Urothelium cell line (cell line): Measurements from ENCODE around the gene PDE4D.
"Not testable (repeated sequence)": the region's sequence is repeated elsewhere in the genome, so short reads cannot be mapped to it uniquely, and the experiment has no call there.

Experiments used
- DNase-seq: peaks from one replicate; pipeline ENCODE4 v3.0.0; 2011; ENCODE audit warnings: low spot score, mixed read lengths
- FAIRE-seq: peaks from 2 replicates; lab custom pipeline; 2011; peaks lifted over from hg19 to GRCh38; lab: Jason Lieb, UNC

The PDE4D gene

DNA sequence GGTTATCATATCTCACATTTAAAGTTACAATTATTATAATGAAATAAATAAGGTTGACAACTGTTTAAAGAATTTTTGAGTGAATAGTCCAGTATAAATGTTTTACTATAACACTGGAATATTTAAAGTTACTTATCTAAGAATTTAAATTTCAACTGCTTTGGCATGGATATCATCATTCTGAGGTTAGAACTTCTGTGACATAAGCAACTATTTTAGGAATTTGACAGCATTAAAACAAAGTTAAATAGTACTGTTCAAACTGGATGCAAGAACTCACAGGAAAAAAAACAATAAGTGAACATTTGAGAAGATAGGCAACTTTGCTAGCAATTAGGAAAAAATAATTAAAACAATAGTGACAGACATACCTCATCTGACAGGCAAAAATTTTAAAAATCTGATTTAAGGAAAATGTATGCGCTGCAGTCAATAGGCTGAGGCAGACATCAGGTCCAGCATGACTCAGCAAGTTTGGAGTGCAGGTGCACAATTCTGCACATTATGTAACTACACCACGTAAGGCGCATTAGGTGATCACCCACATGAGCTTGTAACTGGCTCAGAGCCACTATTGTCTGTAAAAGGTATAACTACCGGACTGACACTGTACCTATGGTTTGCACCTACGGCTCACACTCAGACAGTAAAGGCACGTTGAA is 180.6 kb downstream of the PDE4D start:
- DNase-seq = no peak
- FAIRE-seq = peak; percentile 53

DNA sequence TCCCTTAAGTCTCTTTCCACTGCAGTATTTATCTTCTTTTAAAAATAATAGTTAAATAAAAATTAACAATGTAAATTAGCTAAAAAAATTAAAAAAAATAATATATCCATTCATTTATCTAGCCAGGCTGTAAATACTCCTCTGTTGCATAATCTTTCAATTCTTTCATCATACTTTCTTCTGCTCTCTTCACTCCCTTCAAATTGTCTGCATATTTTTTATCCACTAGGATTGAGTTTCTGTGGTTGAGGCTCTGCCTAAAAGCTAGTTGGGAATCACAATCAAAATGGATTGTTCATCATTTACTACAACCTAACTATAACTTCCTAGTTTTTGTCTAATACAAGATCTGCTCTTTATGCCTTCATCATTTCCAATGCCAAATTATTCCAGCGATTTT is 182.2 kb downstream of the PDE4D start:
- DNase-seq (no peak), FAIRE-seq (no peak)

DNA sequence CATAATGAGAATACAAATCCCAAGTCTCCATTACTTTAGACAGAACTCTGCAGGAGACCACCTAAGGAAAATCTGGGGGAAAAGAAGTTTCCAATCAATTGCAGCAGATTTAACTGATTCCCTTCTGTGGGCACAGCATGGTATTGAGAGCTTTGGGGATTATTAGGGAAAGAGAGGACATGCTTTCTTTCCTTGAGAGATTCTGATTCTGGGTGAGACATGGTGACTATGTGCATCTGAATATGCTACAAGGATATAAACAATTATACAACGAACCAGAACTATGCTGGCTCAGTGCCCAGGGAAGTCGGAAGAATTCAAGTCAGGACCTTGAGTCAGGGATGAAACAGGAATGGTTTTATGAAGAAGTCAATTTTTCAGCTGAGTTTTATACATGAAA is 183.7 kb downstream of the PDE4D start:
- DNase-seq (no peak), FAIRE-seq (no peak)

DNA sequence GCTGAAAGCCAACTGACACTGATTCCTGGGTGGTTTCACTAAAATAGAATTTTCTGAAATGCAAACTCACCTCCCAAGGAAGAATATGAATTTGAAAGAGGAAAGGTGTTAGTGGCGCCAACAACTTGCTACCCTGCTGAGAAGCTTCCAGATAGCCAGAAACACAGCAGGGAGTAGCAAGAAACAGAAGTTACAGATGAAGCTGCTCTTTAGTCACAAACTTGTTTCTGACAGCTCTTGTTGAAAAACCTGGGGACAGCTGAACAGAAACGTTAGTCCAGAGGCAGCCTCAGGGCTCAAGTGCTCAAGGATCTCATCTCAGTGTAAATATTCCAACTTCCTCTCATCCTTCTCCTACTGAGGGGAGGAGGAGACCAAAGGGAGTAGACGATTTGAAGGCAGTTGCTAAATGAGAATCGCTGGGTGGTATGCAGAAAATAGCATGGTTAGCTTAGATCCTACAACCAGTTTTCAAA is 184.1 kb downstream of the PDE4D start:
- FAIRE-seq = no peak
- no peak for DNase-seq

DNA sequence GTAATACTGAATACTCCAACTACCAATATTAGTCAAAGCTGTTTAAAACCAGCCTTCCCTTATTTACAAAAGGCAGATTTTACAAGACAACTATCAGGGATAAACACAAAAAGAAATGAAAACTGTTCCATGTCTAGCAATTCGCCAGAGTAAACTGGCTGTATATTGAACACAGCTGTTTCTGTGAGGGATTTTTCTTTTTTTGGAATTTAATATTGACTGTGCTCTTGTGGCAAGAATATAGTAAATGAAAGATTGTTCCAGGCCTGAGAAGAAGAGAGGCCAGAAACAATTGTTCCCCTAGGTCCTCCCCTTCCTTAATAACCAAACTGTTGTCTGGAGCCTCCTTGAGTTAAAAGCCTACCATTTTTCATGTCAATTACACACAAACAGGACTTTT is 188.6 kb downstream of the PDE4D start:
- no peak for DNase-seq
- no peak for FAIRE-seq

DNA sequence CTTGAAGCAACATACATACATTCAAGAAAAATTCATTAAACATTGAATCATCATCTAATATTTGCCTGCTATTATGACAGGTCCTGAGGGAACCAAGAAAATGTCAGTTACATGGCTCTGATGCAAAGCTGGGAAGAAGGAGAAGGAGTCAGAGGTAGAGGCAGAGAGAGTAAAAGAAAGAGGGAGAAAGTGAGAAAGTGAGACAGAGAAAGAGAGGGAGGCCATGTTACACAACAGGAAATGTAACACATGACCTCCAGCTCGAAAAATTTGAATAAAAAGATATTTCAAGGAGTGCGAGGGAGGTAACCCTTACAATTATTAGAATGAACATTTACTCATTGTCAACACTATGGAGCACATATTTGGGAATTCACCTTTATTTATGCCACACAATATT is 189.7 kb downstream of the PDE4D start:
- FAIRE-seq (no peak), DNase-seq (no peak)

DNA sequence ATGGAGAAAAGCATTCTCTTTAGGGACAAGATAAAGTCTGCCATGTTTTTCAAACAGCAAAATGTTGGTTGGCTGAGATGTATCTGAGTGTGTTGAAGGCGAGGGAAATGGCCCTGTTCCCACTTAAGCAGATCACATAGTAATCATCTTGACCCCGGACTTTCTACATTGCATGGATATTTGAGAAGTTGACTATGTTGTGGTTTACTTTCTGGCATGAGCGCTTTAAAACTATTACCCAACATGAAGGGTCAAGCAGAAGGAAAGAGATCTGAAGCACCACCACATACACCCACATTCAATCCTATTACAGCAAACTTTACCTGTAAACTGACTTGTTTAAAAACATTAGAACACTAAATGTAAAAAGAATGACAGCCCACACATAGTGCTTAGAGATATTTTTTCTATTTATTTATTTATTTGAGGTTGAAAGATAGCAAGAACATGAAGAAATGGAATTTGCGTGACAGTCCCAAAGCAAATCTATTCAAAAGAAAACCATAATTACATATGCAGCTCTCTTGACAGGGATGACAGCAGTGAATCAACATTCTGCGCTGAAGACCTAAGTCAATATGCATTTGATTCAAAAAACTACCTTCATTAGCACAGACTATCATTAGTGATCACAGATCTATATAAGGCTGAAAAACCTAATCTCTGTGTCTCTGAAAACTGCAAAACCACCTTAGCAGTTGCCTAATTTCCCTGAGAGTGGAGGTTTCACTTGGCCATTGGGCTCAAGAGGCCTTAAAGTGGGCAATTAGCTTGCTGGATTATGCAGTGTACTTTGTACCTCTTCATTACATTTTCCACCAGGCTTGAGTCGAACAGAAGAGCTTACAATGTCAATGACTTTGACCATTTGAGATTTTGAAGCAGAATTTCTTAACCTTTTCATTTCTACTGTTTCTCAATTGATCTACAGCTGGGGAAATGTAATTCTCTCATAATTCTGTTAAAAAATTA is 195.0 kb downstream of the PDE4D start:
- no peak for DNase-seq
- no peak for FAIRE-seq

DNA sequence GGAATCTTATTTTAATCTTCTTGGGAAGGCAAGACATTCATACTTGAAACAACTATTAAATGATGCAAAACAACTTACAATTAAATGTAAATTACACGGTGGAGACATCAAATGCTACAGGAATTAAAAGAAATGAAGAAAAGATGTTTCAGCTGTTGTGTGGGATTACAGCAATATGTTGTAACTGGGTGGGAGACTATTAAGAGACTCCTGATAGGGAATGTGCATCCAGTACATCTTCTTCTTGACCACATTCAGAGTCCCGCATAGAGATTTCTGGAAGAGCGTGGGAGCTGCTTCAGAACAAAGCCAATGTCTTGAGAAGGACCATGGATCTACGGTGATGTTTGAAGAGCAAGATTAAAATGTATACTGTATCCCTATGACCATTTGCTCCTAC is 199.1 kb downstream of the PDE4D start:
- FAIRE-seq (no peak), DNase-seq (no peak)

DNA sequence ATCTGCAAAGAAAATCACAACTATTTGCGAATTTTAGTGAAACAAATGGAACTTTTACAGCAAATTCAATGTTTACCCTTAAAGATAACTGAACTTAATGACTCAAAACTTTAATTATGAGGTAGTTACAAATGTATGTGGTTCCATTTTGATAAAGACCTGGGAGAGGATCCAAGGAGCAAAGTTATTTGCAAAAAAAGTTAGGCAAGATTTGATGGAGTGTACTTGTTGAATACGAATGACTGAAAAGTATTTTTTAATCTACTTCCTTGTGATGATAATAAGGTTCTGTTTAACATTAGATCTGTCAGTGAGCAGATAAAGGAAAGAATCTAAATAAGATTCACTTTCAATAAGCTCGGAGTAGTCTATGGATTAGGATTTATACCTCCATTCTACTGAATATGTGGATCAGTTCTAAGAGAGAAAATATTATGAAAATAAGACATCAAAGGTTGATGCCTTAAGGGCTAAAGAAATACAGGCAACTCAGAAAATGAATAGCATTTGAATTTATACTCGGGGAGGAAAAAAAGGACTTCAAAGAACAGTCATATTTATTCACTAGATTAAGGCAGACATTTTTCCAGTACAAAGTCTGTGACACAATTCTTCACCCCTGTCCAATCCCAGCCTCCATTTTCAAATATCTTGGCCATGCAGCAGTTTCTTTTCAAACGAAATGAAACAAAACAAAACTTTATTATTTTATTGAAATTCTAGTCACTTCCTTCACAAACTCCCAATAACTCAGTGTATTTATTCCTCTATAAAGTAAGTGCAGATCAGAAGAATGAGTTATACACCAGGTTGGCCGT is 199.8 kb downstream of the PDE4D start:
- DNase-seq = no peak
- FAIRE-seq = no peak

DNA sequence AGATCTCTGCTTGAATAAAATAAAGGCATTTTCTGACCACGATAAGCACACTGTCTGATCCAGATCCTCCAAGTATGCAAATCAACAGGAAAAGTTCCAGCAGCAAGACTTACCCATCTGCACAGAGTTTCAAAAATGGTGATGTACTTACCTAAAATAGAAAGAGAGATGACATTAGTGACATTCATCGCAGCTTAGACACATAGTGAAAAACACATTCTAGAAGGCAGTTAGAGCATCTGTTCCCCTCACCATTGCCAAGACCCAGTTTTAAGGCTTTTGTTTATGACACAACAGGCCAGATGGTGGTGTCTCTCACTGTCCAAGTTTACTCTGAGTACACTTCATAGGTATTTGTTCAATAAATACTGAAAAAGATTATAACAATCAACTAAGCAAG is 207.7 kb downstream of the PDE4D start:
- DNase-seq (no peak), FAIRE-seq (no peak)

DNA sequence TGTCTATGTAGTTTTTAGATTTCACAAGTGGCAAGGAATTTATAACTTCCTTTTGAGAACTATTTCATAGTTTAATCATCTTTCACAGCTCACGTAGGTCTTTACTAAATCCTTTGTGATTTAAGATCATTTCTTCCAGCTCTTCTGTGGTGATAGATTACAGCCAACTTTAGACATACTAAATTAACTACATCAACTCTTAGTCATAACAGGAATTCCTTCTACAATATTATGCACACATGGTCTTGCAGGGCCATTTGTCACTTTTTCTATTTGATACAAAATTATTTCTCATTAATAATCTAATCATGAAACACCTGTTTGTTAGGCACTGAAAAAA is 208.4 kb downstream of the PDE4D start:
- no peak for FAIRE-seq
- DNase-seq = no peak

DNA sequence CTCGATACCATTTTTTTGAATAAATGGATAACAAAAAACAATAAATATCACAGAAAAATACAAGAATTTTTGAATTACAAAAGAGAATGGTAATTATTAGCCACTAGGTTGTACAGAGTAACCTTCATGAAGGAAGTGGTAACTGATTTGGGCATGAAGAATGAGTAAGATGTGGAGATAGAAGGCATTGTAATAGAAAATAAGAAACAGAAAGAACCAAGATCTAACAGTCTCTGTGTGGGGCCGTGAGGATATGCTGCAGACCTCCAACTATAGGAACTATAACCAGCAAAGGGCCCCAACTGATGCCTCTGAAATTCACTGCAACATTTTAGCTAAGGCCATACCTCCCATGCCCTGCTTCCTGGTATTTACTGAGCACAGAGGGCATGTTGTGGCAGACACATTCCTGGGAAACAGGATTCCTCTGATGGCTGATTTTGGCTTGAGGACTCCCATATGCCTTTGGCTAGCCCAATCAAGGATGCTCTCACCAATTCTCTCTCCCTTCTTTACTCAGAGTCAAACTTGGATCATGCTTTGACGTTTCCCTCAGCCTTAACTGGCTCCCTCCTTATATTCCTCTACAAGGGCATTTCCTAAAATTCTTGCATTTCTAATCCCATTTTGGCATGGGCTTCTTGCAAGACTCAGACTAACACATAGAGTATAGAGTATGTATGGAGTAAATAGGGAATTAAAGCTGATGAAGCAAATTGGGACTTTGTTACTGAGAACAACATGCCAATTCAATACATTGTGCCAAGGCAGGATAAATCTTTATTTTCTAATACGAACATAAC is 208.9 kb downstream of the PDE4D start:
- FAIRE-seq = no peak
- no peak for DNase-seq

DNA sequence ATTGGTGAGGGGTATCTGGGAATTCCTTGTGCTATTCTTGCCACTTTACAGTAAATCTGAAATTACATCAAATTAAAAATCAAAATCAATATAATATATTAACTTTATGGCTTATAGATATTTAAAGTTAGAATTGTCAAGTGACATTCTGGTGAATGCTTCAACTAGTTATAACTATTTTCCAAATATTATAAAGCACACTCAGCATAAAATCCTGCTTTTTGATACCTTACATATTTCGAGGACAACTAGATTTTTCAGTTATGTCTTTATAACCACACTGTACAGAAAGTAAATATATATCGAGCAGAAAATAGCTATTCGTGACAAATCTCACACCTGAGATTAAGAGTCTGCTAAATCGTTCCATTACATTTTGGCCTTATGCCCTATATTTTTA is 210.2 kb downstream of the PDE4D start:
- FAIRE-seq (no peak), DNase-seq (no peak)

DNA sequence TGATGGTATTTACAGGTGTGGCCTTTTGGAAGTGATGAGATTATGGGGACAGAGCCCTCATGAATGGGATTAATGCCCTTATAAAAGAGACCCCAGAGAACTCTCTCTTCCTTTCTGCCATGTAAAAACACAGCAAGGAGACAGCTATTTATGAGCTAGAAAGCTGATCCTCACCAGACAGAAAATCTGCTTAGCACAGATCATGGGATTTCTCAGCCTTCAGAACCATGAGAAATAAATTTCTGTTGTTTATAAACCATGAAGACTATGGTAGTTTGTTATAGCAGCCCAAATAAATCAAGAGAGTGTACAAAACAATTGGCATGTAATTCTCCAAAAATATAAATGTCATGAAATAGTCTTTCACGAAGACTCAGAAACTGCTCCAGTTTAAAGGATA is 211.0 kb downstream of the PDE4D start:
- FAIRE-seq (no peak), DNase-seq (no peak)

DNA sequence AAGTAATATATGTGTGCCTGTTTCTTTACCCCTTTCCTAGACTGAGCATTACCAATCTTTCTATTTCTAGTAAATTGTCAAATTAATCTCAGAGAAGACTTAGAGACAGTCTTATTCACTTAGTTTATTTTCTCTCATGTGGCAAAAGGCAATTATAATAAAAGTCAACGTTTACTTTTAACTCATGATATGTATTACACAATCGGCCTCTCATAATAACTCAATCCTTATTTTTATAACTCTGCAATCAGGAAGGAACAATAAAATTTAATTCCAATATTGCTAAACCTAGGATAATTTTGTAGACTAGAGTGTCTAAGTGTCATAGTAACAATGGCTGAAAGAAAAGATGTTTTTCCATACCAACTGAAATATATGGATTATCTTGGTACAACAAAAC is 214.6 kb downstream of the PDE4D start:
- no peak for FAIRE-seq

DNA sequence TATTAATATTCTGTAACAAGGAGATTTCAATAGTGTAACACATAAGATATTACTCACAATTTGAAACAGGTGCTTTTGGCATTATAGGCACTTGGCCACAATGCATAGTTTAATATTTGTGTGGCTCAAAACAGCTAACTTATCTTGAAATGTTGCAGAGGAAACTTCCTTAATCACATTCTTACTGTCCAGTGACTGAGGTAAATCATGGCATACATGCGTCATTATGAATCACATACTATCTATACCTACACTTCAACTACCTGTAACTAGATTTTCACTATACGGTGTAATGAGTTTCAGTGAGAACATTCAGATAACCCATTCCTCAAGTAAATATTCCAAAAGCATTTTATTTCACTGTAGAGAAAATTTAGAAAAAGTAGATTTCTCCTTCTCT is 218.8 kb downstream of the PDE4D start:
- DNase-seq (no peak), FAIRE-seq (no peak)

More for the DNA sequence above, 214.6 kb downstream of the PDE4D start:
- DNase-seq = no peak

DNA sequence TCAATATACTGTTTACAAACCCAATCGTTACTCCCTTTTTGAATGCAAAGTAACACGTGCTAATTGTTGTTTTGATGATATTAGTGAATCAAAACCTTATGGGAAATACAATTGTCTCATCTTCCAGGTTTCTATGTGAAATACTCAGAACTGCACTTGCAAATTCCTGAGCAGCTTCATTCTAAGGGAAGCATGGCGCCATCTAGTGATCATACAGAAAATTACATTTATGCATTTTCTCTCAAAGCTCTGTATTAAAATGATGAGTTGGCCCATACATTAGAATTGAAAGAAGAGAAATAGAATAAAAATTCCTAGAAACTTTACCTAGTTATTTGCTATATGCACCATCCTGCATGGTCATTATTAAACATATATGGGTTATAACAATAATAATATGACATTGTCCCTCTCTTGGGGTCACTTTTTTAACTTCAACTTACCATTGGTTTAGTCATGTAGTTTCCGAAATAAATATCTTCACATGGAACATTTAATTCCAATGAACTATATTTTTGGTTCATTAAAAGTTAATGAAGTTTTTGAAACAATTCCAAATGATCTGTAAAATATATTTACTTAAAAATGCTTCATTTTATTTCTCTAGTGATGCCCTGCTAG is 220.0 kb downstream of the PDE4D start:
- no peak for FAIRE-seq
- DNase-seq = peak; percentile 13

DNA sequence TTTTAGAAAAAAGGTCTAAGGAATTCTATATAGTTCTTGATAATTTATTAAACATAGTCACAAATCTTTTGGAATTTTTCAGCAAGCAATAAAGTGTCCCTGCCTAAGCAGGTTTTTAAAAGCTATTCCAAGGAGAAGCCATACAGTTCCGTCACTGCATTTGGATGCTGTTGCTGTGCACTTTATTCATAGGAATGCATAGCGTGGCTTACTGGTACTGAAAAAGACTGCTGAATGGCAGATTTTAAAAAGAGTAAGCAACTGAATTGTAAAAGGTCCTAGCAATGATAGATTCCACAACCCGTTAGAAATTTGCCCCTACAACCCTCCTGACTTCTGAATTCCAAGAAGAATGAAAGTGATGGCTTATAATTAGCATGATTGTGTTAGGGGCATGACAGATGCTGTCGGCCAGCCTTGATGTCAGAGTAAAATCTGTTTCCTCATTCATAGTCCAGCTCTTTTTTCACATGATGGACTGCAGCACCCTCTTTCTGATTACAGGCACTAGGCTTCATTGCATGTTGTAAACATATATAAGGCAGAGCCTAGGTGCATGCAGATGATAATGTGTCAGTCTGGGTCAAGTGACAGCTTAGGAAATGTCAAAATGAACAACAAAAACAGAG is 227.0 kb downstream of the PDE4D start:
- FAIRE-seq (no peak), DNase-seq (no peak)

DNA sequence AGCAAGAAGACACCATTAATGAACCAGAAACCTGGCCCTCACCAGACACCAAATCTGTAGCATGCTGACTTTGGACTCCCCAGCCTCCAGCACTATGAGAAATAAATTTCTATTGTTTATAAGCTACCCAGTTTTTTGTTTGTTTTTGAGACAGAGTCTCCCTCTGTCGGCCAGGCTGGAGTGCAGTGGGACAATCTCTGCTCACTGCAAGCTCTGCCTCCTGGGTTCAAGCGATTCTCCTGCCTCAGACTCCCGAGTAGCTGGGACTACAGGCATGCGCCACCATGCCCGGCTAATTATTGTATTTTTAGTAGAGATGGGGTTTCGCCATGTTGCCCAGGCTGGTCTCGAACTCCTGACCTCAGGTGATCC is 227.7 kb downstream of the PDE4D start:
- DNase-seq, FAIRE-seq: not testable (repeated sequence)
